BE2C (cell line): Measurements from ENCODE around the gene TEX19.

ENCODE experiments used
- DNase-seq: peaks from one replicate; pipeline ENCODE4 v3.0.0-alpha.2; 2020
- H3K27me3 ChIP-seq: fragments of 250-450 bp; sonication (Bioruptor Pico); 2 replicates; pipeline ENCODE4 v1.5.1; 2020; ENCODE audit warnings: mild to moderate bottlenecking
- H3K36me3 ChIP-seq: fragments of 250-450 bp; sonication (Bioruptor Pico); 2 replicates; pipeline ENCODE4 v1.5.1; 2020; ENCODE audit warnings: mild to moderate bottlenecking
- H3K4me1 ChIP-seq: fragments of 250-450 bp; sonication (Bioruptor Pico); 2 replicates; pipeline ENCODE4 v1.5.1; 2020
- H3K4me3 ChIP-seq: 2 replicates; pipeline ENCODE4 v1.5.1; 2011; ENCODE audit warnings: low read depth, low read length
- H3K9me3 ChIP-seq: fragments of 250-450 bp; sonication (Bioruptor Pico); 2 replicates; pipeline ENCODE4 v1.5.1; 2020
- TF ChIP-seq, protein P1 (sequence below): IDR thresholded peaks from 2 replicates; pipeline ENCODE4 v1.5.1; 2012; ENCODE audit warnings: mild to moderate bottlenecking, low read depth, low read length

The TEX19 gene

DNA sequence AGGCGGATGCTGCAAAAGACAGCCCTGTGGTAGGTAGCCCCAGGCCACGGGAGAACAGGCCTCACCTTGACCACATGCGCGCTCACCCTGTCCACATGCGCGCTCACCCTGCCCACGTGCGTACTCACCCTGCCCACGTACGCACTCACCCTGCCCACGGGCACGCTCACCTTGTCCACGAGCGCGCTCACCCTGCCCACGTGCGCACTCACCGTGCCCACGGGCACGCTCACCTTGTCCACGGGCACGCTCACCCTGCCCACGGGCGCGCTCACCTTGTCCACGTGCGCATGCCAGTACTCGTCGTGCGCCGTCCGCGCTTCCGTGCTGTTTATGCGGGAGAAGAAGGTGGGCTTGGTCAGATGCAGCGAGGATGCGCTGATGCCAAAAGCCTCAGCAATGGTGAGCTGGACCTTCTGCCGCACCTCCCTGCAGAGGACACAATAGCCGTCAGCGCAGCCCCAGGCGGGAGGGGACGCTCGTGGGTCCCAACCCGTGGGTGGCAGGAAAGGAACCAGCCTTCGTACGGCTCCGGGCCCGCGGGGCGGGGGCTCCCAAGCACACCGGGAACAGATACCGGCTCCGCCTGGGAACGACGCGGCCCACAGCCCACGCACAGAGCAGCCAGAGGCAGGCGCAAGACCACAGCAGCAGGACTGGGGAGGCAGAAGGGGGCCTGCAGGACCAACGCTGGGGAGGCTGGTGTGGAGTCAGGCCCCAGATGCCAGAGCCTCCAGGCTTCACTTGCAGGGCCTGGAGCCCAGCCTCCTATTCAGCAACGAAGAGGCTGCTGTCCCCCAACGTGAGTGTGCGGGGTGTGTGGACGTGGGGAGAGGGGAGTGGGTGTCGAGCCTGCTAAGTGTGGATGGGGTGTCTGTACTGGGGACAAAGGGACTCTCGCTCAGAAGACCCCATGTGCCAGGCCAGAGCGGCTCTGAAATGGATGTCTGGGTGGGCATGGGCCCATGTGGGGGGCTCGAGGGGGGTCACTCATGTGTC, 44.9 kb downstream of the TEX19 start:
- peaks cover 14% of the 10 kb centered on the region for H3K4me1 ChIP-seq
- no peak for DNase-seq
- TF ChIP-seq, protein P1, sequence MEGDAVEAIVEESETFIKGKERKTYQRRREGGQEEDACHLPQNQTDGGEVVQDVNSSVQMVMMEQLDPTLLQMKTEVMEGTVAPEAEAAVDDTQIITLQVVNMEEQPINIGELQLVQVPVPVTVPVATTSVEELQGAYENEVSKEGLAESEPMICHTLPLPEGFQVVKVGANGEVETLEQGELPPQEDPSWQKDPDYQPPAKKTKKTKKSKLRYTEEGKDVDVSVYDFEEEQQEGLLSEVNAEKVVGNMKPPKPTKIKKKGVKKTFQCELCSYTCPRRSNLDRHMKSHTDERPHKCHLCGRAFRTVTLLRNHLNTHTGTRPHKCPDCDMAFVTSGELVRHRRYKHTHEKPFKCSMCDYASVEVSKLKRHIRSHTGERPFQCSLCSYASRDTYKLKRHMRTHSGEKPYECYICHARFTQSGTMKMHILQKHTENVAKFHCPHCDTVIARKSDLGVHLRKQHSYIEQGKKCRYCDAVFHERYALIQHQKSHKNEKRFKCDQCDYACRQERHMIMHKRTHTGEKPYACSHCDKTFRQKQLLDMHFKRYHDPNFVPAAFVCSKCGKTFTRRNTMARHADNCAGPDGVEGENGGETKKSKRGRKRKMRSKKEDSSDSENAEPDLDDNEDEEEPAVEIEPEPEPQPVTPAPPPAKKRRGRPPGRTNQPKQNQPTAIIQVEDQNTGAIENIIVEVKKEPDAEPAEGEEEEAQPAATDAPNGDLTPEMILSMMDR, result no peak
- no peaks in the 10 kb centered on the region for H3K27me3 ChIP-seq
- no peak overlapping the region for H3K4me3 ChIP-seq
- no peaks in the 10 kb centered on the region for H3K9me3 ChIP-seq
- no peaks in the 10 kb centered on the region for H3K36me3 ChIP-seq

DNA sequence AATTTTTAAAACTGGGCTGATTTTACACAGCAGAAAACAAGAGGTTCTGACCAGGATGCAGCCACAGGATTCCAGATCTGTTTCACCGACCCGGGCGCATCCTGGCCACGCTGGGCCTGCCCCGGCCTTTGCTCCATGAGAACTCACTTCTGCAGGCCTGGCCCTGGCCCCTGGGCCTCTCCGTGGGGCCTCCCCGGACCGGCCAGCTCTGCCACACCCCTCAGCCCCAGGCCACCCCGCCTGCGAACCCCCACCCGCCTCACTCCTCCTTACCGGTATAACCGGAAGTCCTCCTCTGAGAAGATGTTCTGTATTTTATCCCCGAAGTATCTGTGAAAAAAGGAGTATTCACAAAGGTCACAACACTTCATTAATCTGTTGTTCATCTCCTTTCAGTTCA, 46.0 kb downstream of the TEX19 start:
- Histone ChIP-seq H3K4me1 (peaks cover 3% of the 10 kb centered on the region), H3K36me3 (no peaks in the 10 kb centered on the region), H3K4me3 (no peak overlapping the region), H3K27me3 (no peaks in the 10 kb centered on the region), H3K9me3 (no peaks in the 10 kb centered on the region)
- no peak for DNase-seq
- TF ChIP-seq, protein P1, result no peak

DNA sequence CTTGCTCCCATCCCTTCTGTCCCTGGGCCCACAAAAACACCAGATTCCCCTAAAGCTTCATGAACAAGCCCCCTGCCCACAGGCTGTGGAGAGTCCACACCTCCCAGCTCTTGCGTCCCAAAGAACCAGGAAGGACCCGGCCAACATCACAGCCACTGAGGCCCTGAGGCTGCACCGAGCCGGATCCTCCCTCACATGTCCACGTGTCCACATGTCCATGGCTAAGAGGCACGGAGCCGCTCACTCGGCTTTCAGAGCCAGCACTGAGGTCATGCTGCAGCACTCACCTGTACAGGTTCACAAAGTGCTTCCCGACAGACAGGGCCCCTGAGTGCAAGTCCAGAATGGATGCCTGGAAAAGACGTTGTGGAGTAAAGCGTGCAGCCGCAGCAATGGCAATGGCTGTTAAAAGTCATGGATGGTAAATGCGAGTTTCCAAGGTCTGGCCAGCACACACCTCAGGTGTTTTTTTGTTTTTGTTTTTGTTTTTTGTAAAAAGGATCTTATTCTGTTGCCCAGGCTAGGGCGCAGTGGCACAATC, 47.2 kb downstream of the TEX19 start:
- H3K36me3 ChIP-seq, result no peaks in the 10 kb centered on the region
- H3K27me3 ChIP-seq, result no peaks in the 10 kb centered on the region
- H3K4me1 ChIP-seq, result no peaks in the 10 kb centered on the region
- TF ChIP-seq, protein P1, result no peak
- H3K4me3 ChIP-seq, result no peak overlapping the region
- H3K9me3 ChIP-seq, result no peaks in the 10 kb centered on the region
- DNase-seq, result no peak

DNA sequence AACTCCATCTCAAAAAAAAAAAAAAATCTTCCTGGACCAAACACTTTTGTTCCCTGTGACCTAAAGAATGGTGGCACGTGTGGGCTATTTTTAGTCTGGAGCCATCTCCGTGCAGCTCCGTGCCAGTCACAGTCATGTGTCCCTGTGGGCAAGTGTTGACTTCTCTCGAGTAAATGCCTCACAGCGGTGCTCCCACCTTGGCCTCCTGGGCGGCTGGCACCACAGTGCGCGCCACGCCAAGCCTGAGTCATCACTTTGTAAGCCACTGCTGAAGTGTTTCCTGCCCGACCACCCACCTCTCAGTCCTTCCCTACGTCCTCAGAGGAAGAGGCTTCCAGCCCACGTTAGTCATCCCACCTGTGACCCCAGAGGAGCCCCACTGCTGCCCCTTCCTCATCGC, 48.2 kb downstream of the TEX19 start:
- H3K36me3 ChIP-seq, result no peaks in the 10 kb centered on the region
- no peaks in the 10 kb centered on the region for H3K27me3 ChIP-seq
- no peak overlapping the region for H3K4me3 ChIP-seq
- TF ChIP-seq, protein P1, result no peak
- no peak for DNase-seq
- no peaks in the 10 kb centered on the region for H3K4me1 ChIP-seq
- no peaks in the 10 kb centered on the region for H3K9me3 ChIP-seq

DNA sequence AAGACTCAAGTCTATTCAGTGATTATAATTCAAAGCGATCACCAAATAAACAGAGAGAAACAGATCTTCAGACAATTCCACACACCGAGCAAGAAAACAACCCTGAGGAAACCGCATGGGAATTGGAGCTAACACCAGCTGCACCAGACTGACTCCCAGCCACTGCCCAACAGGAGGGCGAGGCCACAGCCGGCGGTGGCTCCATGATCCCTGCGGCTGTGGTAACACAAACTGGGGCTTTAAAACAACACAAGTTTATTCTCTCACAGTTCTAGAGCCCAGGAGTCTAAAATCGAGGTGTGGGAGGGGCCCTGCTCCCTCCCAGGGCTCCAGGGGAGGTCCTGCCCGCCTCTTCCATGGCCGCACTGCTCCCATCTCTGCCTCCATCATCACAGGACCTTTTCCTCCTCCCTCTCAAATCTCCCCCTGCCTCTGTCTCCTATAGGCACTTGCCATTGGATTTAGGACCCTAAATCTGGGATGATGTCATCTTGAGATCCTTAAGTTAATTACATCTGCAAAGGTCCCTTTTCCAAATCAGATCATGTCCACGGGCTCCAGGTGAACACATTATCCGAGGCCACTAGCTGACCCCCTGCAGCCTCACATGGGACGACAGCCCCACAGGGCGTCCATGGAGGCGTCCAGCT, 49.4 kb downstream of the TEX19 start:
- Histone ChIP-seq H3K9me3 (no peaks in the 10 kb centered on the region), H3K4me3 (no peak overlapping the region), H3K27me3 (no peaks in the 10 kb centered on the region), H3K36me3 (no peaks in the 10 kb centered on the region), H3K4me1 (peaks cover 11% of the 10 kb centered on the region)
- TF ChIP-seq, protein P1, result no peak
- DNase-seq, result no peak
